Tibial artery (tissue), 4 donors: ENCODE results near the gene OBI1.

Experiments used
- DNase-seq, 2 donors: peaks; one replicate each; pipeline ENCODE4 v3.0.0-alpha.2; 2019
- H3K27ac ChIP-seq, 2 donors: fragments of 200-600 bp; sonication (generic) in 1 of 2; 1 replicate in 1 of 2; 2 replicates in 1 of 2; pipeline ENCODE4 v1.5.1; 2018 to 2019; ENCODE audit warnings: mild to moderate bottlenecking in 1 of 2
- H3K27me3 ChIP-seq, 2 donors: fragments of 200-600 bp; sonication (generic) in 1 of 2; one replicate each; pipeline versions ENCODE4 v1.5.1 to v1.6.0; 2016 to 2019
- H3K36me3 ChIP-seq, 3 donors: fragments of 200-600 bp; sonication (generic) in 2 of 3; one replicate each; pipeline ENCODE4 v1.5.1; 2016 to 2019; ENCODE audit warnings: mild to moderate bottlenecking in 2 of 3
- H3K4me1 ChIP-seq, 4 donors: fragments of 200-600 bp; sonication (generic) in 2 of 4; 1 replicate in 3 of 4; 2 replicates in 1 of 4; pipeline ENCODE4 v1.5.1; 2016 to 2019
- H3K4me3 ChIP-seq, 2 donors: fragments of 200-600 bp; sonication (generic) in 1 of 2; 1 replicate in 1 of 2; 2 replicates in 1 of 2; pipeline ENCODE4 v1.5.1; 2018 to 2019; ENCODE audit warnings: mild to moderate bottlenecking in 2 of 2
- H3K9me3 ChIP-seq, 3 donors: fragments of 200-600 bp; sonication (generic) in 1 of 3; one replicate each; pipeline ENCODE4 v1.5.1; 2016 to 2019
- intact Hi-C: fragments of 100-400 bp; cut with DNase I; formaldehyde crosslinking; loops from one replicate; pipeline ENCODE4 v1.15.0; 2023; ENCODE audit warnings: low total_unique reads
- TF ChIP-seq, protein P1 (sequence below), 2 experiments: fragments of 200-600 bp in 1 of 2; fragments of 450-650 bp in 1 of 2; IDR thresholded peaks; one replicate each; pipeline ENCODE4 v1.5.1; 2017 to 2019; ENCODE audit warnings: antibody characterized with exemption in 2 of 2, mild to moderate bottlenecking in 1 of 2, moderate library complexity in 1 of 2

OBI1 gene

DNA sequence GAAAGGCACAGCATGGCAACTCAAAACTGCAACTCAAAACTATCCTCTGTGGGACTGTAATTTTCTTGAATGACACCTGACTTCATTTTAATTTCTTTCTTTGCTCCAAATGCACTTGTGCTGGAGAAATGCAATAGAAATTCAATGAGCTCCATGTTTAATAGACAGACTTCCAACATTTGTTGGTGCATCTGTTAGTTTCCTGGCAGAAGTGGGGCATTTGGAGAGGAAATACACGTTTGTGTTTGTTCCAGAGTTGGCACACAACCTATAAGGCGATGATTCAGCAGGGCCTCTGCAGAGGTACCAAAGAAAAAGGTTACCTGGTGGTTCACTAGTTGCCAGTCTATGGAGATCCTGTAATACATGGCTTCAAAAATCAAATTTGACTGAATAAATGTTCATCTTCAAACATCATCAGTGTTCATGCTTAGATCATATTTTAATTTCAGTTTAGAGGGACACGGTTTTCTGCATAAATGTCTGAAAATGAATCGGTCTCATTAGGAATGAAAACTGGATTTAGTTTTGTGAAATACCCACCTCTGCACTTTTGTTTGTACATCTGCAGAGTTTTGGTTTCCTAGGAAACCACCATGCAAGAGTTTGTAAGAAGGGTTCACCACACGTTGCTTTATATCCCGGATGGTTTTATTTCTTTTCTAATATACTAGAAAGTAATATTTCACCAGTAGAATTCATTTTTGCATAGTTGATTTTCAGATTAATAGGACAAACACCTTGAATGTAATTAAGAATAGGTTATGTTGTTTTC is 21.8 kb upstream of the OBI1 start:
- Histone ChIP-seq H3K36me3 (no peaks in the 10 kb centered on the region), H3K4me1 (no peaks in the 10 kb centered on the region), H3K4me3 (no peak overlapping the region), H3K27ac (no peak overlapping the region), H3K27me3 (peaks cover 0 to 3% of the 10 kb centered on the region in 2 donors), H3K9me3 (no peaks in the 10 kb centered on the region)
- intact Hi-C loops: no loop called here
- TF ChIP-seq, protein P1, sequence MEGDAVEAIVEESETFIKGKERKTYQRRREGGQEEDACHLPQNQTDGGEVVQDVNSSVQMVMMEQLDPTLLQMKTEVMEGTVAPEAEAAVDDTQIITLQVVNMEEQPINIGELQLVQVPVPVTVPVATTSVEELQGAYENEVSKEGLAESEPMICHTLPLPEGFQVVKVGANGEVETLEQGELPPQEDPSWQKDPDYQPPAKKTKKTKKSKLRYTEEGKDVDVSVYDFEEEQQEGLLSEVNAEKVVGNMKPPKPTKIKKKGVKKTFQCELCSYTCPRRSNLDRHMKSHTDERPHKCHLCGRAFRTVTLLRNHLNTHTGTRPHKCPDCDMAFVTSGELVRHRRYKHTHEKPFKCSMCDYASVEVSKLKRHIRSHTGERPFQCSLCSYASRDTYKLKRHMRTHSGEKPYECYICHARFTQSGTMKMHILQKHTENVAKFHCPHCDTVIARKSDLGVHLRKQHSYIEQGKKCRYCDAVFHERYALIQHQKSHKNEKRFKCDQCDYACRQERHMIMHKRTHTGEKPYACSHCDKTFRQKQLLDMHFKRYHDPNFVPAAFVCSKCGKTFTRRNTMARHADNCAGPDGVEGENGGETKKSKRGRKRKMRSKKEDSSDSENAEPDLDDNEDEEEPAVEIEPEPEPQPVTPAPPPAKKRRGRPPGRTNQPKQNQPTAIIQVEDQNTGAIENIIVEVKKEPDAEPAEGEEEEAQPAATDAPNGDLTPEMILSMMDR (IDR thresholded peaks at IDR 0.05): no peak
- DNase-seq: no peak

GRCh38 chr13:78680115-78680561 is 21.2 kb upstream of the OBI1 start:
- Histone ChIP-seq H3K27me3 (peaks cover 0 to 7% of the 10 kb centered on the region in 2 donors), H3K9me3 (no peaks in the 10 kb centered on the region), H3K4me1 (no peaks in the 10 kb centered on the region), H3K36me3 (no peaks in the 10 kb centered on the region), H3K27ac (no peak overlapping the region), H3K4me3 (no peak overlapping the region)
- no peak for DNase-seq
- TF ChIP-seq, protein P1 (IDR thresholded peaks at IDR 0.05): no peak
- intact Hi-C loops: no loop called here

GRCh38 chr13:78679329-78679728 is 20.4 kb upstream of the OBI1 start:
- intact Hi-C loops: no loop called here
- DNase-seq: no peak

GRCh38 chr13:78675112-78675511 is 16.2 kb upstream of the OBI1 start:
- intact Hi-C loops: no loop called here
- Histone ChIP-seq H3K27ac (no peak overlapping the region), H3K4me3 (no peak overlapping the region), H3K27me3 (peaks cover 0 to 10% of the 10 kb centered on the region in 2 donors), H3K9me3 (no peaks in the 10 kb centered on the region), H3K36me3 (no peaks in the 10 kb centered on the region), H3K4me1 (no peaks in the 10 kb centered on the region)
- DNase-seq: no peak
- TF ChIP-seq, protein P1 (IDR thresholded peaks at IDR 0.05): no peak

More at GRCh38 chr13:78679329-78679728, 20.4 kb upstream of the OBI1 start:
- Histone ChIP-seq H3K27me3 (peaks cover 0 to 8% of the 10 kb centered on the region in 2 donors), H3K27ac (no peak overlapping the region), H3K4me1 (no peaks in the 10 kb centered on the region), H3K36me3 (no peaks in the 10 kb centered on the region), H3K4me3 (no peak overlapping the region), H3K9me3 (no peaks in the 10 kb centered on the region)
- TF ChIP-seq, protein P1 (IDR thresholded peaks at IDR 0.05): no peak

GRCh38 chr13:78674638-78675037 is 15.7 kb upstream of the OBI1 start:
- no peak for DNase-seq
- H3K27me3 ChIP-seq: peaks cover 0 to 7% of the 10 kb centered on the region in 2 donors
- H3K36me3 ChIP-seq: no peaks in the 10 kb centered on the region
- no peaks in the 10 kb centered on the region for H3K4me1 ChIP-seq
- no peak overlapping the region for H3K4me3 ChIP-seq
- no peaks in the 10 kb centered on the region for H3K9me3 ChIP-seq
- TF ChIP-seq, protein P1 (IDR thresholded peaks at IDR 0.05): no peak
- H3K27ac ChIP-seq: no peak overlapping the region
- intact Hi-C loops: no loop called here
